Brain microvascular endothelial cell (primary cell): ENCODE results near the gene SCAI.

Source experiments
- DNase-seq: peaks from one replicate; pipeline ENCODE4 v3.0.0-alpha.2; 2020
- H3K27ac ChIP-seq: fragments of 250-450 bp; sonication (Bioruptor Pico); 2 replicates; pipeline ENCODE4 v1.5.1; 2020; ENCODE audit warnings: mild to moderate bottlenecking, moderate library complexity
- H3K27me3 ChIP-seq: fragments of 250-450 bp; sonication (Bioruptor Pico); replicated peaks from 2 replicates; pipeline ENCODE4 v1.5.1; 2020; ENCODE audit warnings: mild to moderate bottlenecking
- H3K36me3 ChIP-seq: fragments of 250-450 bp; sonication (Bioruptor Pico); replicated peaks from 2 replicates; pipeline ENCODE4 v1.5.1; 2020; ENCODE audit warnings: mild to moderate bottlenecking
- H3K4me3 ChIP-seq: 2 replicates; pipeline ENCODE4 v1.5.1; 2011; ENCODE audit warnings: low read depth, mild to moderate bottlenecking, control low read depth, low read length, moderate library complexity
- CTCF ChIP-seq: IDR thresholded peaks from 2 replicates; pipeline ENCODE4 v1.5.1; 2011; ENCODE audit warnings: low read depth, mild to moderate bottlenecking, moderate library complexity, low read length, control low read depth, inconsistent platforms; ENCODE audit errors: missing control alignments
- in situ Hi-C: cut with HindIII; loops from 2 replicates; pipeline ENCODE4 v1.10.0; 2017; ENCODE audit warnings: low sequenced_read_pairs, low pct_ligation_motif_present

Gene SCAI

GRCh38 chr9:125103770-125104460 lies 39.4 kb downstream of the SCAI start:
- no peak for DNase-seq
- no peak for TF ChIP-seq CTCF
- Histone ChIP-seq H3K27me3 (no peaks in the 10 kb centered on the region), H3K27ac (no peak overlapping the region), H3K4me3 (no peak overlapping the region), H3K36me3 (no peaks in the 10 kb centered on the region)
- in situ Hi-C loops: no loop called here

GRCh38 chr9:125103021-125103420 lies 40.3 kb downstream of the SCAI start:
- in situ Hi-C loops: no loop called here
- no peak for TF ChIP-seq CTCF
- H3K27ac ChIP-seq: no peak overlapping the region
- no peak for DNase-seq
- no peak overlapping the region for H3K4me3 ChIP-seq
- no peaks in the 10 kb centered on the region for H3K36me3 ChIP-seq
- H3K27me3 ChIP-seq: no peaks in the 10 kb centered on the region

- Histone ChIP-seq H3K36me3 (no peaks in the 10 kb centered on the region), H3K27ac (no peak overlapping the region), H3K27me3 (no peaks in the 10 kb centered on the region), H3K4me3 (no peak overlapping the region)
- in situ Hi-C loops: no loop called here
- no peak for DNase-seq
- TF ChIP-seq CTCF: no peak
These were observed 42.5 kb downstream of the SCAI start for GRCh38 chr9:125100822-125101221.

GRCh38 chr9:125099816-125100215 lies 43.5 kb downstream of the SCAI start:
- in situ Hi-C loops: no loop called here
- Histone ChIP-seq H3K4me3 (no peak overlapping the region), H3K27me3 (no peaks in the 10 kb centered on the region), H3K27ac (peak overlapping the region; percentile 66), H3K36me3 (no peaks in the 10 kb centered on the region)
- DNase-seq: no peak
- TF ChIP-seq CTCF: no peak

- Histone ChIP-seq H3K27me3 (no peaks in the 10 kb centered on the region), H3K36me3 (no peaks in the 10 kb centered on the region), H3K27ac (no peak overlapping the region), H3K4me3 (no peak overlapping the region)
- no peak for DNase-seq
- in situ Hi-C loops: no loop called here
- TF ChIP-seq CTCF: no peak
These were observed 47.4 kb downstream of the SCAI start for GRCh38 chr9:125095821-125096443.
